CD1c-positive myeloid dendritic cell (primary cell): ENCODE results near the gene CYREN.

Experiments
- DNase-seq: peaks from one replicate; pipeline ENCODE4 v3.0.0-alpha.2; 2016; ENCODE audit errors: extremely low spot score

Gene CYREN

GRCh38 chr7:135197343-135197742, 26.8 kb upstream of the CYREN start:
- DNase-seq, result no peak

GRCh38 chr7:135195968-135196629, 25.6 kb upstream of the CYREN start:
- DNase-seq, result no peak

DNA sequence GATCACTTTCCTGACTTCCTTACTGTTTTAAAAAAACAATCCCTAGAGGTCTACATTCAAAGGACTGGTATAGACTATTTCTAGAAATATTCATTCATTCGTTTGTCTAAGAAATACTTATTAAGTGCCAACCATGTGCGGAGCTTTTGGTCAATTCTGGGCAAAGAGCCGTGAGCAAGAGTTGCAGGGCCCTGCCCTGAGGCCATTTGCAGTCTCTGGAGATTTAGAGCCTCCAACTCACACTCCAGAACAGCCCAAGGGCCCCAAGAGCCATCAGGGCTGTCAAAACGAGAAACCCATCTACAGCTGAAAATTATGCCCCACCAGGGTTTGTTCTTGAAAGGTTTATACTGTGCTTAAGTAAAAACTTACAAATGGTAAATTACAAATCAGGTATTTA, 24.6 kb upstream of the CYREN start:
- DNase-seq, result no peak

DNA sequence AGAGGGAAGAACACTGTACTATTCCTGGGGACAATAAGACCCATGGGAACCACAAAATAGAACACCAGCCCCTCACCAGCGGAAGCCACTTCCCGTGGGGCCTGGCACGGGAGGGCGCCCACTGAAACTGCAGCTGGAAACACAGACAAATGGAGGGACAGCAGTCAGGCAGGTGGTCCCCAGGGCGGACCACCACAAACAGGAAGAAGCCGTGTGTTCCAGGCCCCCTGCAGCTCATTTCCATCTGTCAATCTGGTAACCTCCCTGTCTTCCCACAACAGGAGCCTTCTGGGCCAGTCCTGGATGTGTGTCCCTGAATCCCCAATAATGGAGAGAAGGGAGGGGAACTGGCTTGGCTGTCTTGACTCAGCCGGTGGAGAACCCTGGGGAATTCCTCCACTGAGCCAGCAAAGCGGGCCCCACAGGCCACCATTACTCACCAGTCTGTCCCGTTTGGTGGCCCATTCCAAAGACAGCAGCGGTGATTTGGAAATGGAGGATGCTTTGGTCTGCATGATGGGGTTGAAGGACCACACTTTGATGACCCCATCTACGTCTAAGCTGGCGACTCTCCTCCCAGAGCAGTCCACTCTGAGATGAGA, 24.1 kb upstream of the CYREN start:
- no peak for DNase-seq

- DNase-seq, result no peak
Measured at GRCh38 chr7:135193615-135194081, 23.1 kb upstream of the CYREN start.

DNA sequence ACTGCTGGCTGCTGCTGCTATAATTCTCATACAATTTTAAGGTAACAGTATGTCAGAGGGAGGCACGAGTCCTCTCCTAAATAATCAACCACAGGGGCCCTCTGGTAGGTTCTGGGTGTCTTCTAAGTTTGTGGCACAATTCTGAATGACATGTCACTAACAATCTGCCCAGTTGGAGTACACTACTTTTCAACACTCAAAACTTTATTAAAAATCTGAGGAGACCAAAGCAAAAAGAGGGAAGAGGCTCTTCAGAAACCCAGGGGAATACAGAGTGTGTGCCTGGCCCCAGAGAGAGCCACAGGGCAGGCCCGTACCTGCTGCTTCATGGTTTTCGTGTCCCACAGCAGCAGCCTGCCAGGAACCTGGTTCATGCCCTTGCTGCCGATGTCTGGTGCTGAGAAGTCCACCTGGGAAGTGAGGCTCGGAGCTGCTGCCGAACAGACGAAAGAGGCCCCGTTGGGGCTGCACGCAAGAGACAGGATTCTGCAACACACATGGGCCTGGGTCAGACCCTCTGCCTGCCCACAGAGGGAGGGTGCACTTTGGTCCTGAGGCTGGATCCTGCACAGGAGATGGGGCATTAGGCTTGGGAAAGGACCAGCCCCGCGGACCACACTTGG, 22.5 kb upstream of the CYREN start:
- DNase-seq, result no peak

DNA sequence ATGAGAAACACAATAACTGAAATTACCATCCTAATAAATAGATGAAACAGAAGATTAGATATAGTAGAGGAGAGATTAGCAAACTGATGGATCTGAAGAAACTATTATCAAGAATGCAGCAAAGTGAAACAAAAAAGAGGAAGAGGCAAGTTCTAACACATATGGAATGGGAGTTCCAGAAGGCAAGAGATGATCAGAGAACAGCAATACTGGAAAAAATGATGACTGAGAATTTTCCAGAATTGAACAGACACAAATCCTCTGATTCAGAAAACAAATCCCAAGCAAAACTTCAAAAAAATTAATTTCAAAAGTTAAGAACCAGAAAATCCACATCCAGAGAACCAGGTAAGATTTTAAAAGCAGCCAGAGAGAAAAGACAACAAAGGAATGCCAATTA, 20.2 kb upstream of the CYREN start:
- DNase-seq, result no peak

- DNase-seq, result no peak
Measured at GRCh38 chr7:135189961-135190360, 19.5 kb upstream of the CYREN start.

DNA sequence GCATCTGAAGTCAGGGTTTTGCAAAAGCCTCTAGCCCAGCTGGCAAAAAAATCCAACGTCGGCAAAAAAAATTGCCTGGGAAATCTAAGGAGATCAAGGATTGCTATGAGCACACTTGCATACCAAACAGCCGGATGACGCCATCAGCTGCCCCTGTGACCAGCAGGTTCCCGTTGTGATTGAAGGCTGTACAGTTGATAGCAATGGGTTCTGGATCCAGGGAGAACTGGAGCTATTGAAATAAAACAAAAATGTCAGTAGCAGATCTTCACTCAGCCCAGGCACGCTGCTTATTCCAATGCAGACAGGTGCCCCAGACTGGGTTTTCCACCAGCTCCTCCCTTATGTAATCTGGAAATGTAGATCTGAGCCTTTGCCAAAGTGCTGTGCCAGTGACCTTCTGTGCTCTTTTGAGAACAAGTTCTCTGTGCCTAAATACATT, 18.7 kb upstream of the CYREN start:
- DNase-seq, result no peak

DNA sequence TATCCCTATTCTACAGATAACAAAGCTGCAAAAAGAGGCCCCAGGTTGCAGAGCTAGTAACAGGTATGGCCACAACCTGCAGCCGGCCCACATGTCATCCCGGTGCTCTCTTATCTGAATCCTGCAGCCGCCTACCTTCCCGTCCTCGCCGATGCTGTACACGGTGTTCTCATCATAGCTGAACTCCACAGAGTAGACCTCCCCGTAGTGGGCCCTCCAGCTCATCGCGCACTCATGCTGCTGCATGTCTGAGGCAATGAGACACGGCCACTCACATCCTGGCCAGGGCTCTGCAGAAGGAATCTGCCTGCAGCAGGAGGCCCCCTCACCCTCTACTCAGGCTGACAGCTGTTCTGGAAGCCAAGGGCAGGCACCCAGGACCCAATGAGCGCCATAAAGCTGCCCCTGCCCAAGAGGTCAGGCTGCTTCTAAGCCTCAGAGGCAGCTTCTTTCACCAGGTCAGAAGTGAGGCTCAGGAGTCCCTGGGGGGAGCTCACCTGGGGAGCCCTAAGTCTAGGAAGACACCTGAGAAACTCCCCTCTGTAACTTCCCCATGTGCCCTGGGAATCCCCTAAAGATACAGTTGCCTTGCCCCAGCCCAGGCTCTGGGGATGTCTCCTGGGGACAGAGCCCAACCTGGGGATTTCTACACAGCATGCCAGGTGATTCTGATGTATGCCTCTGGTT, 17.9 kb upstream of the CYREN start:
- no peak for DNase-seq

- DNase-seq, result no peak
Measured at GRCh38 chr7:135186841-135187253, 16.3 kb upstream of the CYREN start.

DNA sequence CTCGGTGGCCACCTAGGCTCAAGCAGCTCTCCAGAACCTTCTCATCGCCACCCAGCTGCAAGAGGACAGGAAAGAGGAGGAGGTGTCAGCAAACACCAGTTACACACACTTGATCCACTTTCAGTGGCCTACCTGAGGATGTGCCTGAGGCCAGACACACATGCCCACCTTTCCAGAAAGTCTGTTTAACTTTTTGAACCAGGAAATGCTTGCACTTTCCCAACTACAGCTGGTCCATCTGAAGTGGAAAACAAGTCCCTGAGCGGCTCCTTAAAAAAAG, 15.7 kb upstream of the CYREN start:
- DNase-seq, result no peak

DNA sequence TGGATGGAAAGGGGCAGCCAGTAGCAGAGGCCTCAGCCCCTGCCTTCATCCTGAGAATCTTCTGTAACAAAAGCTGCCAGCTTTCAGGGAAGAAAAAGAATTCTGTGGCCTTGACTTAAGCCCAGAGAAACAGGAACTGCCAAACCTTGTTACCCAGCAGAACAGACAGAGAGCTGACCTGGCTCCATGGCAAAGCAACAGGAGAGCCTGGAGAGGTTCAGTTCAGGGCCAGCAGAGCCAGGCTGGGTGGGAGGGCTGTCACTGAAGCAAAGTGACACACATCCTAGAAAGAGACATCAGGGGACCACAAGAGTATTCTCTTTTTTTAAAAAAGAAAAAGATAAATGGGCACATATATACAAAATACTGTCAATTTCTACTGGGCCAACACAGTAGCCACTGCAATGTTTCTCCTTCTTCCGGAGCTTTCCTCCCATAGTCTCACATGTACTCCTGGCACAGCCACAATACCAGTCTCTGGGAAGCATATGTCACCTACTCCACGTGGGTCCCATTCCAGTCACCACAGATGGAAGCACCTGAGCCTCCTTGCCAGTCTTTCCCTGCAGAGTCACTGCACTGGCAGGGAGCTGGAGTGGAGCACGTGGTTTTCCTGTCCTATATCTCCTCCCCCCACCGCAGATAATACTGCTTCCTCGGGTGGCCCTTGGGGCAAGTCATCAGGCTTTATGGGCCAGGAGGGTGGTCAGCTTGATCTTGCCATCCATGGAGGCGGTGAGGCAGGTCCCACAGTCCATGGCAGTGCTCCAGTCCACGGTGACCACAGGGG, 15.2 kb upstream of the CYREN start:
- no peak for DNase-seq

DNA sequence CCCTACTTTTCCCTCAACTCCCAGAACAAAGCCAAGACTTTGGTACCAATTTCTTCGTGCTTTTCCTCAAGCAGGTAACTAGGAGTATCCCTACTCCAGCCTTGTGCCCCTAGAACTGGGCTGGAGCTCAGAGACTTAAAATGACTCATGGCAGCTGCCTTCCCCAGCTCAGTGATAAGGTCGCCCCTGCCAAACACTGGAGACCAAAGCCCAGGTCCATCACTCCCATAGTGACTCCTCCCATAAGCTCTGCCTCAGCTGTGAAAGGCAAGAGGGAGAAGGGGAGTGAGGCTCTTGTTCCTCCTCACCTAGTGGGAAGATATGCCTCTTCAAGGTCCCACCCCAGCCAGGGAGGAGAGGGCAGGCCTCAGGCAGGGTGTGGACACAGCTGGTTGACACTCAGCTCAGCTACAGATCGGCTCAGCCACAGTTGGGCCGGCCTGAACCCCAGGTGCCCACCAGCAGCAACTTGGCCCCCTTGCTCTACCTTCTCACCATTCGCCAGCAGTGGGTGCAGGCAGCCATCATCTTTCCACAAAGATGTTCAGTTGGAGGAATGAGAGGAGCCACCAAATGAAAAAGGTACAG, 13.8 kb upstream of the CYREN start:
- no peak for DNase-seq

DNA sequence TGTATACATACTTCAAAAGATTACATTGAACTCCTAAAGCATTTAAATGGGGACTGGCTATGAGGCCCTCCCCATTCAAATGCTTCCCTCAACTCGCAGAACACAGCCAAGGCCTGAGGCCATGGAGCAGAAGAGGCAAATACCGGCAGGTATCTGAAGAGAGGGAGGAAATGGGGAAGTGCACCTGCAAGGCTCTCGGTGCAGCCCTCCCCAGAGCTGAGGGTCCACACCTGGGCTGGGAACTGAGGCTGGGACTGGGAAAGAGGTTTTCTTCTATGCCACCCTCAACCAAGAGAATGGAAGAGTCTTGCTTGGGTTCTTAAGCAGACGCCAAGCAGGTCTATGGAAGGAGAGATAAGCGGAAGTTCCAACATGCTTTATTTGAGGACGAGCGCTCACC, 13.0 kb upstream of the CYREN start:
- DNase-seq, result no peak

DNA sequence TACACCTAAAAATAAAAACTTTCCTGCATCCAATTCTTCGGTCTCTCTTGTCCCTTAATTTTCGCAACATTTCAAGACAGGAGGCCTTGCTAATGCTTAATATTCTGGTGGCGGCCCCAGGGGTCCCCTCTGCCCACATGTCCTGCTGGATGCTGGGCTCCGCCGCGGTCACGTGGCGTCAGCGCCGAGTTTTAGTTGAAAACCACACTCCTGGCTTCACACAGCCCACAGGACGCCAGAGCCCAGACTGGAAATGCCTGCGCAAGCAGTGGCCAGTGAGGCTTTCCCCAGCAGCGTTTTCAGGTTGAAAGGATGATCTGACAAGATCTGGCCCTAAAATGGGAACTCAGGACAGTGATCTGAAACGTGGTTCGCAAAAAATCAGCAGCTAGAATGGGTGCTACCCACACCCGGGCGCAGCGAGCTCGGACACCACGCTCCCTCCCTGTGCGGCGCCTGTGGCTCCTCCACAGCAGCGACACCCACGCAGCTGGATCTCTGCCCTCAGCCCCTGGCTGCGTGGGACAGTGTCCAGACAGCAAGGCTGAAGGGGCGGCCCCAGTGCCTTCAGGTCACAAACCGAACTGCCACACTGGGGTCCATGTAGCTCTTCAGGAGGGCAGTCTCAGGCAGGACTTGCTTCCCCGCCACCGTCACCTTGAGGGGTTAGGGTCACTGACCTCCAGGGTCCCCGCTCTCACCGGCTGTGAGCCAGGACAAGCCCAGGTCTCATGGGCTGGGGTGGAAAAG, 11.6 kb upstream of the CYREN start:
- DNase-seq, result no peak

DNA sequence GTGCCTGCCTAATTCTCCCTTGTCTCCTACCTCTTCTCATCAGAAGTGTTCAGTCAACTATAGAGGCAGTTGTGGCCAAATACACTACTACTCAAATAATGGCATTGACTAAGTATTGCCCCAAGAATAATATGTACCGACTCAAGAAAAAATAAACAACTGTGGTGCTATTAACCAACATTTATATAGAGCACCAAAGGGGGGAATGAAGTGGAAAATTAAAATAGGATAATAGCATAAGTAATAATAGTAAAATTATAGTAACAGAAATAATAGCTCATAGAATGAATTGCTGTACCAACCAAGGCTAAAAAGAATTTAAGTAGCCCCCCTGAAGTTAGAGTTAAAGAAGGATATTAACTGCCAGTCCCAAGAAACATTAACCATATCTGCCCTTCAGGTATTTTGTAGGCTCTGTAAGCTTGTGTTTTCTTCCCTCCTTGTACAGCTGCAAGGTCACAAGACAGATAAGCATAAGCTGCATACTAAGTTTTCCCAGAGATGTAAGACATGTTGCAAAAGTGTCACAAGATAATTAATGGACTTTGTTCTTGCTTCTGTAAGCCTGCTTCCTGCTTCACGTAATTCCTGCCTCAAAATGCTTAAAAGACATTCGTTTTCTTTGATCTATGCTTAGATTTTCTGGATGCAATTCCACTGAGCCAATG, 10.9 kb upstream of the CYREN start:
- DNase-seq, result no peak

GRCh38 chr7:135180122-135180521, 9.6 kb upstream of the CYREN start:
- no peak for DNase-seq

DNA sequence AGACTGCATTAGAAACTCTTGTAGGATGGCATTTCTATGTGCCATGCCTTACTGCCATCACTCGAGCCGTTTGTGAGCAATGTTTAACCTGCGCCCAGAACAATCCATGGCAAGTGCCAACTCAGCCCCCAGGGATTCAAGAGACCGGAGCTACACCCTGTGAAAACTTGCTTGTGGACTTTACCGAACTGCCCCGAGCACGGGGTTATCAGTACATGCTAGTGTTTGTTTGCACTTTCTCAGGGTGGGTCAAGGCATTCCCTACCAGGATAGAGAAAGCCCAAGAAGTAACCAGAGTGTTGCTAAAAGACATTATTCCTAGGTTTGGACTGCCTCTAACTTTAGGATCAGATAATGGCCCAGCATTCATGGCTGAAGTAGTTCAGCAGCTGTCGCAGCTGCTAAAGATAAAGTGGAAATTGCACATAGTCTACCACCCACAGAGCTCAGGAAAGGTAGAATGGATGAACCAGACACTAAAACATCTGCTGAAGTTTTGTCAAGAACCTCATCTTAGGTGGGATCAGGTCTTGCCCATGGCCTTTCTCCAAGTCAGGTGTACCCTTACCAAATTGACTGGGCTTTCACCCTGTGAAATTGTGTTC, 8.9 kb upstream of the CYREN start:
- DNase-seq, result no peak

DNA sequence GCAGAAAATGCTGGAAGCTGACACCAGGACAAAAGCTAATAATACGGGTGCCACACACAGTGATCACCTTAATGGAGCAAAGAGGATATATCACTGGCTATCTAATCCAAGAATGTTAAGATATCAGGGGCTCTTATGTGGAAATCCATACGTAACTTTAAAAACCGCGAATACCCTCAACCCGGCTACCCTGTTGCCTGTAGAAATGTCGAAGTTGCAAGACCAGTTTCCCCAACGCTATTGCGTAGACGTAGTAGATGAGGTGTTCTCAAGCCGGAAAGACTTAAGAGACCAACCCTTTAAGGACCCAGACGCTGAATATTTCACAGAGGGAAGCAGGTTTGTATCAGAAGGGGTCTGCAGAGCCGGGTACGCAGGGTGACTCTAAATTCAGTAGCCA, 7.9 kb upstream of the CYREN start:
- no peak for DNase-seq
